HL-60/S4 treated with retinoic acid at 250 ng/mL for 4 days and 3 days (cell line): ENCODE results near the gene RASEF.
"Not testable (repeated sequence)": the region's sequence is repeated elsewhere in the genome, so short reads cannot be mapped to it uniquely, and the experiment has no call there.

Experiments used
- in situ Hi-C: fragments of 300-500 bp; cut with MboI; formaldehyde crosslinking; loops from 2 replicates; pipeline ENCODE4 v1.7.0; 2022; ENCODE audit warnings: low sequenced_read_pairs

Gene RASEF

DNA sequence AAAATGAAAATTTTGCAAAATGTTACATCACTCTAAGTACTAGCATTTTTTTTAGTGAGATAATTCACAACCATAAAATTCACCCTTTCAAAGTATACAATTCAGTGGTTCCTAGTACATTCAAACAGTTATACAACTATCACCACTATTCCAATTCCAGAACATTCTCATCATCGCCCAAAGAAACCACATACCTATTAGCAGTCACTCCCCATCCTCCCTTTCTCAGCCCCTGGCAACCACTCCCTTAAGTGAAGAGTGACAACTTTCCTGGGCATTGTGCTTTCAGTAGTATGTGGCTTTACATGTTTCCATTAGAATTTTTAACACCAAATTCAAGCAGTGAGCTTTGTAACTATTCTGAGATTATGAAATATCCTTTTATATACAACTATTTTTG lies 81.4 kb downstream of the RASEF start:
- in situ Hi-C loops, result no loop called here

GRCh38 chr9:82975176-82975575 lies 87.8 kb downstream of the RASEF start:
- in situ Hi-C loops, result no loop called here

- in situ Hi-C loops, result no loop called here
These were observed 90.5 kb downstream of the RASEF start for GRCh38 chr9:82972446-82972845.

- in situ Hi-C loops, result no loop called here
These were observed 92.6 kb downstream of the RASEF start for GRCh38 chr9:82970359-82970758.

- in situ Hi-C loops, result no loop called here
These were observed 93.7 kb downstream of the RASEF start for GRCh38 chr9:82969291-82969690.

DNA sequence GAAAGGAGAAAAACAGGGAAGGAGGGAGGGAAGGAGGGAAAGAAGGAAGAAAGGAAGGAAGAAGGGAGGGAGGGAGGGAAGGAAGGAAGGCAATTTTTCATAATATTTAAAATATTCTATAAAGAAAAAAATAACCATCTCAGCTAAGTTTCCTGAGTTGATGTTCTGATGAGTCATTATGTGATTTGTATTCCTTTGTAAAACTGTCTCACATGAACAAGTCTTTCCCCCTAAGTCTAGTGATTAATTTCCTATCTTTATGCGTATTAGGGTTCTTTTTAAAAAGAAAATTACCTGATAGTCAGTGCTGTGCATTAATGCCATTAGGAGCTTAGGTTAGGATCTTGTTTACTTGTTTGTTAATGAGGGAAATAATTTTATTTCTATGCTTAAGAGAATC lies 94.1 kb downstream of the RASEF start:
- in situ Hi-C loops, result no loop called here

DNA sequence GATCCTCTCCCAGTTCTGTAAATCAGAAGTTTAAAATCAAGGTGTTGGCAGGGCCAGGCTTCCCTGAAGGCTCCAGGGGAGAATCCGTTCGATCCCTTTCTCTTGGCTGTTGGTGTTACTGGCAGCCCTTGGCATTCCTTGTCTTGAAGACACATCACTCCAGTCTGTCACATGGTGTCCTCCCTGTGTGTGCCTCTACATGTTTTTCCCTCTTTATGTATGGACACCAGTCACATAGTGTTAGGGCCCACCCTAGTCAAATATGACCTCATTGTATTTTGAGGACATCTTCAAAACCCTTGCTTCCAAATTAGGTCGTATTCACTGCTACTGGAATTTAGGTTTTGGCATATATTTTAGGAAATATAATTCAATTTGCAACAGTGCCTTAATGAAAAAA lies 94.6 kb downstream of the RASEF start:
- in situ Hi-C loops, result no loop called here

DNA sequence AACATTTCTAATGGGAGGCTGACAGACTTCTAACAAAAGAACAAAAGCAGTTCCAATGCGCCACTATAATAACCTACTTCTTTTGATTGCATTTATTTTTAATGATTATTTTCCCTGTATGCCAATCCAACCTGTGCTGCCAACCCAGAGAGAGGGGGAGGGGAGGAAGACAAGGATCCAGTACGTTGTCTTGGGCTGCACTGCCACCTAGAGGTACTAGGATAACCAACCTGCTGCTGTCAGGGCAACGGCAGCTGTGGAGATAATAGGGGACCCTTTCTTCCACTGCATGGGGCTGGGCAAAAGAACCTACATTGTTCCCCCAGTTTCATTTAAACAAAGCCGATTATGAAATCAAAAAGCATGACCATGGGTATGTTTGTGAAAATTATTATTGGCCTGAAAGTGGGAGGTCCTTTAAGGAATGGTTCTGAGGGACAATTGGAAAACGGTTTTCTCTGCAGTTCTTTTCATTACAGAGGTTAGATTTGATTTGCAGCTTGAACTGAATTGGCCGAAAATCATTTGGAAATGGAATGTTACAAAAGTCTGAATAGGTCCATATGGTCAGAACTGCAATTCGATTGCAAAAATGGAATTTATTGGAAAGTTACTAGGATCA lies 101.3 kb downstream of the RASEF start:
- in situ Hi-C loops, result no loop called here

- in situ Hi-C loops, result no loop called here
These were observed 105.2 kb downstream of the RASEF start for GRCh38 chr9:82957529-82958379.

GRCh38 chr9:82949203-82949602 lies 113.7 kb downstream of the RASEF start:
- in situ Hi-C loops, result no loop called here

DNA sequence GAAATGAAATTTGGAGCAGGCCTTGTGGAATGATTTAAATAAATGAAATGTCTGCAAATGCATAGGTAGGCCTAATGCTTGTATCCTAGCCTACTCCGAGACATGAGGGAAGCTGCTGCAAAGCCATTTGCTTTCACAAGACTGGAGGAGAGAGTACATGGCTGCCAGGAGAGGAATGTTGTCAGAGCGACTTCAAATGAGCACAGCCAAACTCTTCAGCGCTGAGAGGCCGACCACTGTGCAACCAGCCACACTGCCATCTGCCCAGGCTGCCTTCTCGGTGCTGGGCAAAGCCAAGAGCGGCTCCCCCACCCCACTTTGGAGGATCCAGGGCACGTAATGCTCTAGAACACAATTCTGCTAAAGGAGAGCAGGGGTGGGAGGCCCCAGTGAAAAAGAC lies 122.6 kb downstream of the RASEF start:
- in situ Hi-C loops, result no loop called here

- in situ Hi-C loops, result no loop called here
These were observed 123.5 kb downstream of the RASEF start for GRCh38 chr9:82939451-82939850.

DNA sequence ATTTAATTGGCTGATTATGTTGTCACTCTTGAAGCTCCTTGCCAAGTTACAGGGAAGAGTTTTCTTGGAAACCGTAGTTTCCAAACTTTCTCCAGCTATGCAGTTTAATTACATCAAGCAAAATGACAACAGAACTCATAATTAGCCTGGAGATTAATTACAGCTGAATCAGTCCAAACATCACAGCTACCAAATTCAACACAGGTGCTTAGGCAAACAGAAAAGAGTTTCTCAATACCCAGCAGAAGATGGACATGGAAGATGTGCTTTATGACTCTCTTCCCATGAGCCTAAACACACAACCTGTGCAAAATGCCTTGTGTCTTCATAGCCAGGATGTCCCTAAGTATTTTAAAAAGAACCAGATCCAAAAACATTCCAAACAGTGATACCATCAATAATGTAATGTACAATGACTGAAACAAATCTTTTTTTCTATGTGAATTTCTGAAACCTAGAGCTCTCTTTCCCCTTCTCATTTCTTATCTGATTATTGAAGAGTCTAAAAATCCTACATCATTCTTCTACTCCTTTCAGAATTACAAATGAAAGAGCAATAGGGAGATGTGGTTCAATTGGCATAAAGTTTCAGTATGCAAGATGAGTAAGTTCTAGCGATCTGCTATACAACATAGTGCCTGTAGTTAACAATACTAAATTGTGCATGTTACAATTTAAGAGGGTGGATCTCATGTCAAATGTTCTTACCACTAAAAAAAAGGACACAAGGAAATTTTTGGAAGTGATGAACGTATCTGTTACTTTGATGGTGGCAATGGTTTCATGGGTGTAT lies 124.3 kb downstream of the RASEF start:
- in situ Hi-C loops, result no loop called here

DNA sequence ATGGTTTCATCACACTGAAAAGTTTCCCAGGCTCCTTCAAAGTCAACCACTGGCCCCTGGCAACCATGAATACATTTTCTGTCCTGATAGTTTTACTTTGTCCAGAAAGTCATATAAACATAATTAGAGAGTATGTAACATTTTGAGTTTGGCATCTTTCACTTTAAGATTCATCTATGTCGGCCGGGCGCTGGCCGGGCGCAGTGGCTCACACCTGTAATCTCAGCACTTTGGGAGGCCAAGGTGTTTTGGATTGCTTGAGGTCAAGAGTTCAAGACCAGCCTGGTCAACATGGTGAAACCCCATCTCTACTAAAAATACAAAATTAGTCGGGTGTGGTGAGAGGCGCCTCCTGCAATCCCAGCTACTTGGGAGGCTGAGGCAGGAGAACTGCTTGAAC lies 126.4 kb downstream of the RASEF start:
- in situ Hi-C loops, result not testable (repeated sequence)

DNA sequence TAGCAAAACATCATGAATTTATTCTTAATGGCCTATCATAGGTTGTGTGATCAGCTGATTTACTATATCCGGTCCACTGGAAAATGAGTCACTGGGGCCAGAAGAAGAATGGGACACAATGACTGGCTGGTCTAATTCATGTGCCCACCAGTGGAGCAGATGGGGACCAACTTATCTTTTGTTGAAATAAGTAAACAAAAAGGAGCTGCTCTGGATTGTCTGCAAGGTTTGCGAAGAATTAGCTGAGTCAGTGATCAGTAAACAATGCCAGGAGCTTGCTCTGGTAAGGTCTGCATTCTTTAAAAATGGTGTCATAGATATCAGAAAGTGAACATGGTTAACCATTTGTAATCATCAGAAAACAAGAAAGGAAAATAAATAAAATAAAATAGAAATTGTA lies 128.0 kb downstream of the RASEF start:
- in situ Hi-C loops, result no loop called here

- in situ Hi-C loops, result not testable (repeated sequence)
These were observed 128.9 kb downstream of the RASEF start for GRCh38 chr9:82934025-82934424.

GRCh38 chr9:82930116-82930515 lies 132.8 kb downstream of the RASEF start:
- in situ Hi-C loops, result no loop called here
